ENCODE results near the gene CIROP.

Gene CIROP

DNA sequence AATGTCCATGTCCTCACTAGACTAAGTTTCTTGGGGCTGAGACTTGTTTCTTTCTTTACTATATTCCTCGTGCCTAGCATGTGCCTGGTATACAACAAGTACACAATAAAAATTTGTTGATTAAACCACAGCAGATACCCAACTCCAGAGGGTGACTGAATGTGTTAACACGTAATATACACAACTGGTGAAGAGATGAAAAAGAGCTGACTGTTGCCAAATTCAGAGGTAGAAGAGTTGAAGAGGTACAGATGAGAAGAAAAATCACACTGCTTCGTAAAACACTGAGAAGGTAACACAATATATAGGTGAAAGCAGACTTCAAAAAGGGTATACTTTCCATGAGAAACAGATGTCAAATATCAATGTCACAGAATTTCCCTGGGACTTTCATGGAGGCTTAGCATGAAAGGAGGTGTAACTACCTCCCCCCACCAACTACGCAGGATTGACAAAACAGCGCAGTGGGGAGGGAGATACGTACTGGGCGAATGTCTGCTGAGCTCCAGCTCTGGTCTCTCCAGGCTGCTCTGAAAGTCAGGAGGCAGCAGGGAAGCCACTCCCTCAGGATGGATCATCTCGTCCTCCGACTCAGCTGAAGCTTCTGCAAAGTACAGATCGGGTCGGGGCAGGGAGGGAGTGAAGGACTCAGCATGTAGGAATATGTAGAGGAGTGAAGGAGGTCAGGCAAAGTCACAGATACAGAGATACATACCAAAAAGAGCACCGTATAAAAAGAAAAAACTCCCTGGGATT lies 15.1 kb downstream of the CIROP start:
- no peaks in the 10 kb centered on the region for H3K9me3 ChIP-seq (replicated peaks in 1 of 11)
- peak overlapping the region in 3 of 11 experiments; percentile 7 to 35 (median 22); a peak in 1 of 22 replicates for H3K9ac ChIP-seq
- no peak overlapping the region for H3K27ac ChIP-seq
- H4K20me1 ChIP-seq, result peaks cover 44 to 83% (median 74%) of the 10 kb centered on the region in 11 experiments; a peak in 21 of 22 replicates
- no peak overlapping the region for H3K4me3 ChIP-seq
- TF ChIP-seq Cebpa-rat (IDR thresholded peaks at IDR 0.05), result no peak
- H3K27me3 ChIP-seq, result no peaks in the 10 kb centered on the region
- peaks cover 82 to 90% (median 89%) of the 10 kb centered on the region in 11 experiments for H3K36me3 ChIP-seq
- H3K4me2 ChIP-seq, result no peak overlapping the region
- peaks cover 11 to 73% (median 16%) of the 10 kb centered on the region in 10 experiments for H3K4me1 ChIP-seq

DNA sequence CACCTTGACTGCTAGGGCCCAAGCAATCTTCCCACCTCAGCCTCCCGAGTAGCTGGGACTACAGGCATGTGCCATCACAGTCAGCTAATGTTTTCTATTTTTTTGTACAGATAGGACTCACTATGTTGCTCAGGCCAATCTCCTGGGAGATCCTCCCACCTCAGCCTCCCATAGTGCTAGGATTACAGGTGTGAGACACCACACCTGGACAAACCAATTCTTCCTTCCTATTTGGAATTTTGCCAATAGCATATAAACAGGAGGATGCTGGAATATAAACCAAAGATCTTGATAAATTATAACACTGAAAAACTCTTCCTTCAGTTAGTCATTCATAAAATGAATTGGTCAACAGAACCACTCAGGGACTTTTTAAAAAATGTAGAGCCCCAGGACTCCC lies 18.2 kb downstream of the CIROP start:
- Histone ChIP-seq H3K36me3 (peaks cover 95 to 100% (median 100%) of the 10 kb centered on the region in 11 experiments), H3K9me3 (replicated peaks in 1 of 11) (no peaks in the 10 kb centered on the region), H3K4me2 (peak overlapping the region in 2 of 11 experiments; percentile 31 to 69; a peak in 3 of 22 replicates), H3K27me3 (no peaks in the 10 kb centered on the region), H3K9ac (peak overlapping the region in 2 of 11 experiments; percentile 1 to 35; a peak in 1 of 22 replicates), H3K4me1 (peaks cover 0 to 67% (median 0%) of the 10 kb centered on the region in 10 experiments; a peak in 6 of 20 replicates), H4K20me1 (peaks cover 13 to 81% (median 54%) of the 10 kb centered on the region in 11 experiments; a peak in 20 of 22 replicates), H3K4me3 (no peak overlapping the region), H3K27ac (peak overlapping the region in 1 of 11 experiments; percentile 37; a peak in 1 of 22 replicates)
- TF ChIP-seq Cebpa-rat (IDR thresholded peaks at IDR 0.05), result no peak

DNA sequence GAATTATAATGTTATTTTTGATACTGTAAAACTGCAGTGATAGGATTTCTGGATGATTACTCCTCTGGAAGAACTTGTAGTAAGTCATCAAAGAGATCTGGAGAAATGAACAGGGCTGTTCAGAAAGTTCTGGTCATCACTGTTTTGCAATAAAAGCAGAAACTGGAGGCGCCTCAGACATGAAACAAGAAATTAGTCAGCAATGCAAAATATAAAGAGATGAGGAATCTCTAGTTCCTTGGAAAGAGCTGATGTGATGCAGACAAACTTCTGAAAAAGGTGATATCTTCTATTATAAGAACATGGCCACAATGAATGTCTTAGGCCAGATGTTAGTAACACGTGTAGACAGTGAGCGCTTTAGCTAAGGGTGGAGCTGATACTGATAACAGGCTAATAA lies 19.3 kb downstream of the CIROP start:
- Histone ChIP-seq H3K4me2 (peak overlapping the region in 3 of 11 experiments; percentile 29 to 69 (median 38); a peak in 6 of 22 replicates), H3K27me3 (no peaks in the 10 kb centered on the region), H3K36me3 (peaks cover 95 to 100% (median 100%) of the 10 kb centered on the region in 11 experiments), H3K9ac (peak overlapping the region in 1 of 11 experiments; percentile 37; a peak in 1 of 22 replicates), H3K9me3 (replicated peaks in 1 of 11) (no peaks in the 10 kb centered on the region), H3K4me3 (no peak overlapping the region), H3K4me1 (peaks cover 0 to 67% (median 0%) of the 10 kb centered on the region in 10 experiments; a peak in 6 of 20 replicates), H3K27ac (peak overlapping the region in 2 of 11 experiments; percentile 34 to 49; a peak in 3 of 22 replicates), H4K20me1 (peaks cover 9 to 74% (median 43%) of the 10 kb centered on the region in 11 experiments; a peak in 19 of 22 replicates)
- no peak for TF ChIP-seq Cebpa-rat (IDR thresholded peaks at IDR 0.05)

GRCh38 chr14:23080474-23080873 lies 24.3 kb downstream of the CIROP start:
- Histone ChIP-seq H3K4me3 (no peak overlapping the region; a peak in 1 of 20 replicates), H3K4me1 (peaks cover 0 to 75% (median 18%) of the 10 kb centered on the region in 10 experiments; a peak in 17 of 20 replicates), H3K9me3 (replicated peaks in 1 of 11) (no peaks in the 10 kb centered on the region), H3K27me3 (no peaks in the 10 kb centered on the region), H3K27ac (peak overlapping the region in 4 of 11 experiments; percentile 43 to 82 (median 74); a peak in 7 of 22 replicates), H4K20me1 (peaks cover 0 to 88% (median 42%) of the 10 kb centered on the region in 11 experiments; a peak in 16 of 22 replicates), H3K9ac (peak overlapping the region in 8 of 11 experiments; percentile 17 to 73 (median 46); a peak in 9 of 22 replicates), H3K4me2 (peak overlapping the region in 3 of 11 experiments; percentile 57 to 82 (median 64); a peak in 6 of 22 replicates), H3K36me3 (peaks cover 97 to 100% (median 100%) of the 10 kb centered on the region in 11 experiments)
- no peak for TF ChIP-seq Cebpa-rat (IDR thresholded peaks at IDR 0.05)

DNA sequence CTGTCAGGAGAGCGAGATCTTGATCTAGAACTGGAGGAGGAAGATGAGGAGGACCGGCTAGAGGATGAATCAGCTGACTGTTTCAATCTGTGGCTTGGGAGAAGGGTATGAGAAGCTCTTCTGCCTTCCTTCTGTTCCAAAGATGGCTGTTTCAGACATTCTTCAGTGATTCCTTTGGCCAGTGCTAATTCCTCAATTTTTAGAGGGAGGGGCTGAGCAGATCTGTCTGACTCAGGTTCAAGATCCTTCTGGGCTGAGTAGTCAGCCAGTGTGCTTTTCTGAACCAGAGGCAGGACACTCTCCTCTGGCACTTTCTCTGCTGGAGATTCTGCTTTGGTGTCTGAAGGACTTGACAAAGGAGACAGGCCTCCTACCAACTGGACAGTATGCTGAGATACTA lies 25.1 kb downstream of the CIROP start:
- Histone ChIP-seq H4K20me1 (peaks cover 0 to 86% (median 39%) of the 10 kb centered on the region in 11 experiments; a peak in 14 of 22 replicates), H3K4me1 (peaks cover 0 to 68% (median 18%) of the 10 kb centered on the region in 10 experiments; a peak in 17 of 20 replicates), H3K9ac (peak overlapping the region; percentile 6 to 73 (median 33); a peak in 14 of 22 replicates), H3K27ac (peak overlapping the region in 6 of 11 experiments; percentile 10 to 82 (median 58); a peak in 10 of 22 replicates), H3K9me3 (replicated peaks in 1 of 11) (no peaks in the 10 kb centered on the region), H3K27me3 (no peaks in the 10 kb centered on the region), H3K36me3 (peaks cover 99 to 100% (median 100%) of the 10 kb centered on the region in 11 experiments), H3K4me3 (no peak overlapping the region; a peak in 1 of 20 replicates), H3K4me2 (peak overlapping the region in 4 of 11 experiments; percentile 17 to 82 (median 60); a peak in 7 of 22 replicates)
- no peak for TF ChIP-seq Cebpa-rat (IDR thresholded peaks at IDR 0.05)

GRCh38 chr14:23078692-23079116 lies 26.1 kb downstream of the CIROP start:
- H3K27me3 ChIP-seq, result no peaks in the 10 kb centered on the region
- TF ChIP-seq Cebpa-rat (IDR thresholded peaks at IDR 0.05), result no peak
- H4K20me1 ChIP-seq, result peaks cover 0 to 77% (median 34%) of the 10 kb centered on the region in 11 experiments; a peak in 14 of 22 replicates
- H3K36me3 ChIP-seq, result peaks cover 99 to 100% (median 100%) of the 10 kb centered on the region in 11 experiments
- H3K9me3 ChIP-seq (replicated peaks in 1 of 11), result no peaks in the 10 kb centered on the region
- peaks cover 0 to 61% (median 18%) of the 10 kb centered on the region in 10 experiments; a peak in 17 of 20 replicates for H3K4me1 ChIP-seq
- peak overlapping the region in 10 of 11 experiments; percentile 11 to 73 (median 42); a peak in 13 of 22 replicates for H3K9ac ChIP-seq
- no peak overlapping the region for H3K4me3 ChIP-seq
- H3K27ac ChIP-seq, result peak overlapping the region in 10 of 11 experiments; percentile 1 to 82 (median 45); a peak in 13 of 22 replicates
- H3K4me2 ChIP-seq, result peak overlapping the region in 4 of 11 experiments; percentile 17 to 82 (median 60); a peak in 8 of 22 replicates

DNA sequence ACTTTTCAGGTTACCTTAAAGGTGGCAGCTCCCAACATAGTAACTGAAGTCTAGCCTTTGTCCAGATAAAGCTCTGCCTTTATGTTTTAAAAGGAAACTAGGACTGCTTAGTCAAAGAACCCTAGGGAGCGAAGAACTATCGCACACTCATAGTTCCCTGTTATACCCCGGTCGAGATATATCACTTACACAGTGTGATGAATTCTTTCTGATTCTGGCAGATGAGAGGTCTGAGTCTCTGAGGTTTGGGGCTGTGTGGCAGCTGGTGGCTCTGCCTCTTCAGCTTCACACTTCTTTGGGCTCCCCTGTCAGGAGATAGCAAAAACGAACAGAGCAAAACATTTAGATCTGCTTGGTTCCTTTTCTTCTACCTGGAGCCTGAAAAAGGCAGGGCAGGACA lies 26.8 kb downstream of the CIROP start:
- peaks cover 99 to 100% (median 100%) of the 10 kb centered on the region in 11 experiments for H3K36me3 ChIP-seq
- no peak for TF ChIP-seq Cebpa-rat (IDR thresholded peaks at IDR 0.05)
- H3K27ac ChIP-seq, result peak overlapping the region in 10 of 11 experiments; percentile 1 to 82 (median 45); a peak in 14 of 22 replicates
- no peak overlapping the region for H3K4me3 ChIP-seq
- H3K4me2 ChIP-seq, result peak overlapping the region in 3 of 11 experiments; percentile 57 to 82 (median 64); a peak in 6 of 22 replicates
- H3K9ac ChIP-seq, result peak overlapping the region in 9 of 11 experiments; percentile 18 to 73 (median 44); a peak in 14 of 22 replicates
- peaks cover 0 to 66% (median 18%) of the 10 kb centered on the region in 10 experiments; a peak in 17 of 20 replicates for H3K4me1 ChIP-seq
- H3K27me3 ChIP-seq, result no peaks in the 10 kb centered on the region
- H4K20me1 ChIP-seq, result peaks cover 0 to 70% (median 34%) of the 10 kb centered on the region in 11 experiments; a peak in 14 of 22 replicates
- H3K9me3 ChIP-seq (replicated peaks in 1 of 11), result no peaks in the 10 kb centered on the region

DNA sequence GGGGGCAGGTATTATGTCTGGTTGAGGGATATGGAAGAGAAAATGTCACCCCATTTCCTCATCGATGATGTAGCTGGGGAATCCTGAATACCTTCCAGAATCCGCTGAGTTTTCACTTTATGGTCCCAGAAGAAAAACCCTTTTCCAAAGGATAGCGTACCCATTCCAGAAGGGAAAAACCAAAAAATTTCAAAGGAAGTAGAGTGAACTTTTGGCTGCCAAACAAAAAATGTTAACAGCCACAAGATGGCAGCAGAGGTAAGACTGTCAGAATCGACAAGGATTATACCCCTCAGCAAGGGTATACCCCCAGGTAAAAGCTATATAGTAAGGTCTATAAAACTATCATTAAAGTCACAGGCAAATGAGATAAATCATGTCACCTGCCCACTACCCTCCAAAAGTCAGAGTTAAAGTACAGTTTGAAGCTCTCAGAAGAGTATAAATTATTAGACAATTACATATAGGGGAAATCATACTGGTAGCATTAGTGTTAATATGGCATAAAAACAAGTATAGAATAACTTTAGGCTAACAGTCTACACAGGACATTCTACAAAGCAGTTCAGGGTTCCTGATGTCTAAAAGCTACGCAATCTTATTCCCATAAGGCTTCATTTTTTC lies 27.9 kb downstream of the CIROP start:
- Histone ChIP-seq H3K9me3 (replicated peaks in 1 of 11) (no peaks in the 10 kb centered on the region), H3K9ac (peak overlapping the region in 1 of 11 experiments; percentile 73; a peak in 1 of 22 replicates), H4K20me1 (peaks cover 0 to 60% (median 33%) of the 10 kb centered on the region in 11 experiments; a peak in 15 of 22 replicates), H3K4me1 (peaks cover 6 to 71% (median 29%) of the 10 kb centered on the region in 10 experiments), H3K36me3 (peaks cover 95 to 100% (median 100%) of the 10 kb centered on the region in 11 experiments), H3K4me2 (peak overlapping the region in 3 of 11 experiments; percentile 57 to 82 (median 64); a peak in 3 of 22 replicates), H3K27me3 (no peaks in the 10 kb centered on the region), H3K27ac (peak overlapping the region in 2 of 11 experiments; percentile 74 to 75; a peak in 4 of 22 replicates), H3K4me3 (no peak overlapping the region)
- TF ChIP-seq Cebpa-rat (IDR thresholded peaks at IDR 0.05), result no peak

Data from BLaER1 treated with 17β-estradiol and CSF1 and Interleukin-3, amounts not matched to agents 10 nM and 100 nM (cell line).